ENCODE results near the gene TNFRSF21.

DNA sequence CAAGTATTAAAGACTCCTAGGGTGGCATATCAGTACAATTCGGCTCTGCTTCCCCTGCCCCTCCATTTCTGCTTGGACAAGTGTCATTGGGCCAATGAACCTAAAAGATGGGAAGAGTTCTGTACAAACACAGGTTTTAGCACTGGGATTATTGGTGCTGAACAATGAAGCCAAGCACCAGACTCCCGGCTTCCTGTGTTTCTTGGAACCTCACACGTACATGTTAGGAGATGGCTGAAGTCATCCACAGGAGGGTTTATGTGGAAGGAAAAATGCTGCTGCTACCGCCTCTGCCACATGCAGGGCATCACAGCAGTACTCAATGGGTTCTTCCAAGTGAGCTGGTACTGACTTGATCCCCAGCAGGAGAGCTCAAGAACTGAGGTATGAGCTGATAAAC lies 49.7 kb downstream of the TNFRSF21 start:
- TF ChIP-seq, protein P1, sequence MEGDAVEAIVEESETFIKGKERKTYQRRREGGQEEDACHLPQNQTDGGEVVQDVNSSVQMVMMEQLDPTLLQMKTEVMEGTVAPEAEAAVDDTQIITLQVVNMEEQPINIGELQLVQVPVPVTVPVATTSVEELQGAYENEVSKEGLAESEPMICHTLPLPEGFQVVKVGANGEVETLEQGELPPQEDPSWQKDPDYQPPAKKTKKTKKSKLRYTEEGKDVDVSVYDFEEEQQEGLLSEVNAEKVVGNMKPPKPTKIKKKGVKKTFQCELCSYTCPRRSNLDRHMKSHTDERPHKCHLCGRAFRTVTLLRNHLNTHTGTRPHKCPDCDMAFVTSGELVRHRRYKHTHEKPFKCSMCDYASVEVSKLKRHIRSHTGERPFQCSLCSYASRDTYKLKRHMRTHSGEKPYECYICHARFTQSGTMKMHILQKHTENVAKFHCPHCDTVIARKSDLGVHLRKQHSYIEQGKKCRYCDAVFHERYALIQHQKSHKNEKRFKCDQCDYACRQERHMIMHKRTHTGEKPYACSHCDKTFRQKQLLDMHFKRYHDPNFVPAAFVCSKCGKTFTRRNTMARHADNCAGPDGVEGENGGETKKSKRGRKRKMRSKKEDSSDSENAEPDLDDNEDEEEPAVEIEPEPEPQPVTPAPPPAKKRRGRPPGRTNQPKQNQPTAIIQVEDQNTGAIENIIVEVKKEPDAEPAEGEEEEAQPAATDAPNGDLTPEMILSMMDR (IDR thresholded peaks at IDR 0.05), result no peak
- no peak for TF ChIP-seq EZH2 (IDR thresholded peaks at IDR 0.05; ENCODE audit: borderline replicate concordance, insufficient read depth, low read depth, low read length, poor library complexity, severe bottlenecking)
